Body of pancreas (tissue), 4 donors: ENCODE measurements around the gene ARRB2. TPM values are rescaled to one million over a fixed set of nuclear protein-coding genes. Genes with fewer than 3 reads are reported as not detected.
A peak's percentile ranks its signal among the peaks of the same experiment; 100 is the strongest.

Experiments
- ATAC-seq: fragments of 150-250 bp; one replicate; pipeline ENCODE4 v1.9.1; 2016
- DNase-seq, 4 donors: peaks; one replicate each; pipeline ENCODE4 v3.0.0-alpha.2; 2019
- H3K27ac ChIP-seq, 4 donors: fragments of 200-600 bp; sonication (generic); 1 replicate in 3 of 4; 2 replicates in 1 of 4; pipeline versions ENCODE4 v1.5.1 to v1.6.1; 2016 to 2019; ENCODE audit warnings: mild to moderate bottlenecking in 1 of 4, mixed read lengths in 1 of 4, moderate library complexity in 1 of 4
- H3K27me3 ChIP-seq, 2 donors: fragments of 200-600 bp; sonication (generic); one replicate each; pipeline ENCODE4 v1.6.0; 2016; ENCODE audit warnings: mild to moderate bottlenecking in 1 of 2
- H3K36me3 ChIP-seq, 2 donors: fragments of 200-600 bp; sonication (generic); replicated peaks in 1 of 2; 2 replicates each; pipeline ENCODE4 v1.5.1; 2016; ENCODE audit warnings: low read depth in 2 of 2; ENCODE audit not compliant: insufficient read depth in 1 of 2
- H3K4me1 ChIP-seq: fragments of 200-600 bp; sonication (generic); one replicate; pipeline ENCODE4 v1.6.0; 2016
- H3K4me3 ChIP-seq, 2 donors: fragments of 200-600 bp; sonication (generic); 1 replicate in 1 of 2; 2 replicates in 1 of 2; pipeline ENCODE4 v1.5.1; 2016 to 2019
- H3K9me3 ChIP-seq, 3 donors: fragments of 200-600 bp; sonication (generic); 1 replicate in 2 of 3; 2 replicates in 1 of 3; pipeline ENCODE4 v1.5.1; 2016
- CTCF ChIP-seq, 7 experiments: fragments of 450-650 bp in 4 of 7; fragments of 200-600 bp in 3 of 7; sonication (generic) in 3 of 7; IDR thresholded peaks; one replicate each; pipeline ENCODE4 v1.5.1; 2016 to 2019; ENCODE audit warnings: antibody characterized with exemption in 7 of 7
- POLR2A ChIP-seq, 3 donors: fragments of 450-650 bp; IDR thresholded peaks; one replicate each; pipeline ENCODE4 v1.6.1; 2016; ENCODE audit warnings: antibody characterized with exemption in 3 of 3, mild to moderate bottlenecking in 2 of 3
- WGBS, 2 donors: methylation state at CpG; one replicate each; pipeline ENCODE4 v1.1.5; 2017; 5-methylcytosine and 5-hydroxymethylcytosine counted together
- intact Hi-C: fragments of 100-400 bp; cut with DNase I; formaldehyde crosslinking; loops from one replicate; pipeline ENCODE4 v1.15.1; 2023
- total RNA-seq, 2 donors: library from RNA; depleted of rRNA; stranded (reverse); fragments of >200 nt; gene quantifications; one replicate each; pipeline ENCODE4 v1.1.0, GENCODE V29; 2016

Gene ARRB2
- total RNA-seq, 2 donors from 2014 or later = 12.5 to 13.2 TPM

- peak overlapping the region; percentile 79 to 89 (median 86) for H3K27ac ChIP-seq
- ATAC-seq (peak; percentile 95), DNase-seq (peak; percentile 80 to 95 (median 88))
- H3K4me1 ChIP-seq = peaks cover 35% of the 10 kb centered on the region
- H3K4me3 ChIP-seq = no peak overlapping the region
- 27 to 29% methylated on average over 13 to 20 of the region's 20 CpGs for WGBS, 2 donors
- H3K36me3 ChIP-seq = peaks cover 0 to 2% of the 10 kb centered on the region in 2 donors
- TF ChIP-seq CTCF (IDR thresholded peaks at IDR 0.05) (no peak), POLR2A (IDR thresholded peaks at IDR 0.05) (peak in 2 of 3 donors; percentile 27 to 34)
- intact Hi-C loops = no loop called here
- H3K9me3 ChIP-seq = no peaks in the 10 kb centered on the region
- H3K27me3 ChIP-seq = no peaks in the 10 kb centered on the region
Observed at GRCh38 chr17:4721203-4722135, 11.0 kb downstream of the ARRB2 start.

GRCh38 chr17:4722678-4723240 lies 12.3 kb downstream of the ARRB2 start:
- intact Hi-C loops = no loop called here

GRCh38 chr17:4724650-4725049 lies 14.2 kb downstream of the ARRB2 start:
- H3K4me1 ChIP-seq = peaks cover 48% of the 10 kb centered on the region
- no peaks in the 10 kb centered on the region for H3K36me3 ChIP-seq
- DNase-seq = no peak
- ATAC-seq = no peak
- no peaks in the 10 kb centered on the region for H3K9me3 ChIP-seq
- no peak overlapping the region for H3K4me3 ChIP-seq
- TF ChIP-seq CTCF (IDR thresholded peaks at IDR 0.05) (no peak), POLR2A (IDR thresholded peaks at IDR 0.05) (no peak)
- H3K27ac ChIP-seq = no peak overlapping the region
- intact Hi-C loops = no loop called here
- WGBS, 2 donors = 77 to 88% methylated on average over 5 of the region's 5 CpGs
- no peaks in the 10 kb centered on the region for H3K27me3 ChIP-seq

More at GRCh38 chr17:4722678-4723240, 12.3 kb downstream of the ARRB2 start:
- ATAC-seq (no peak), DNase-seq (no peak)
- 88 to 90% methylated on average over 16 of the region's 16 CpGs for WGBS, 2 donors
- TF ChIP-seq CTCF (IDR thresholded peaks at IDR 0.05) = no peak
- no peak for TF ChIP-seq POLR2A (IDR thresholded peaks at IDR 0.05)
- H3K27me3 ChIP-seq = no peaks in the 10 kb centered on the region
- H3K36me3 ChIP-seq = peaks cover 0 to 1% of the 10 kb centered on the region in 2 donors
- peak overlapping the region in 3 of 4 donors; percentile 79 to 86 (median 86) for H3K27ac ChIP-seq
- no peaks in the 10 kb centered on the region for H3K9me3 ChIP-seq
- H3K4me3 ChIP-seq = no peak overlapping the region
- H3K4me1 ChIP-seq = peaks cover 39% of the 10 kb centered on the region

GRCh38 chr17:4725646-4726310 lies 15.3 kb downstream of the ARRB2 start:
- DNase-seq (no peak), ATAC-seq (no peak)
- intact Hi-C loops = no loop called here
- H3K9me3 ChIP-seq = no peaks in the 10 kb centered on the region
- peaks cover 41% of the 10 kb centered on the region for H3K4me1 ChIP-seq
- H3K27me3 ChIP-seq = no peaks in the 10 kb centered on the region
- peak overlapping the region in 1 of 4 donors; percentile 44 for H3K27ac ChIP-seq
- H3K4me3 ChIP-seq = no peak overlapping the region
- no peaks in the 10 kb centered on the region for H3K36me3 ChIP-seq
- TF ChIP-seq POLR2A (IDR thresholded peaks at IDR 0.05) = no peak
- TF ChIP-seq CTCF (IDR thresholded peaks at IDR 0.05) = no peak
- 75 to 89% methylated on average over 9 of the region's 9 CpGs for WGBS, 2 donors
